Measurements from ENCODE around the gene PTPN12.
A peak's percentile ranks its signal among the peaks of the same experiment; 100 is the strongest.

PTPN12 gene

GRCh38 chr7:77570330-77571011 is 33.4 kb downstream of the PTPN12 start:
- POLR2A ChIA-PET, result no interaction called here
- peaks cover 5 to 21% (median 12%) of the 10 kb centered on the region in 4 experiments for H3K36me3 ChIP-seq (ENCODE audit: control insufficient read depth in 4 of 4, insufficient read depth in 4 of 4, low read length in 3 of 4)
- no peaks in the 10 kb centered on the region for H3K9me3 ChIP-seq (ENCODE audit: control extremely low read depth in 1 of 5, control insufficient read depth in 4 of 5, insufficient read depth in 2 of 5, low read depth in 1 of 5, low read length in 4 of 5)
- WGBS (ENCODE audit: insufficient coverage), result no CpG with 5 or more reads among the region's 3 CpGs
- no peak overlapping the region for H3K27ac ChIP-seq (ENCODE audit: insufficient read depth in 1 of 2, low read depth in 1 of 2, low read length in 2 of 2, poor library complexity in 1 of 2, severe bottlenecking in 2 of 2)
- peak; percentile 44 to 88 (median 80) for DNase-seq
- no peaks in the 10 kb centered on the region for H3K27me3 ChIP-seq (replicated peaks in 2 of 5; ENCODE audit: control insufficient read depth in 4 of 5, insufficient read depth in 5 of 5, low read length in 4 of 5)
- H3K4me1 ChIP-seq (ENCODE audit: control extremely low read depth in 1 of 4, control insufficient read depth in 4 of 4, insufficient read depth in 4 of 4, low read length in 3 of 4), result peaks cover 0 to 22% (median 4%) of the 10 kb centered on the region in 4 experiments
- CTCF ChIA-PET, result interaction anchor here (1.0 kb wide), 1 partner anchor 14 kb away, joined by 3 read pairs; no protein-coding TSS in a partner anchor
- H3K4me3 ChIP-seq (ENCODE audit: control insufficient read depth in 1 of 7, extremely low read depth in 1 of 7, insufficient read depth in 4 of 7, low read depth in 2 of 7, low read length in 6 of 7), result peak overlapping the region in 1 of 7 experiments; percentile 17

GRCh38 chr7:77571801-77572200 is 34.7 kb downstream of the PTPN12 start:
- no peak for DNase-seq
- H3K4me1 ChIP-seq (ENCODE audit: control extremely low read depth in 1 of 4, control insufficient read depth in 4 of 4, insufficient read depth in 4 of 4, low read length in 3 of 4), result peaks cover 0 to 18% (median 4%) of the 10 kb centered on the region in 4 experiments
- ChIA-PET POLR2A (no interaction called here), CTCF (no interaction called here)
- H3K27ac ChIP-seq (ENCODE audit: insufficient read depth in 1 of 2, low read depth in 1 of 2, low read length in 2 of 2, poor library complexity in 1 of 2, severe bottlenecking in 2 of 2), result no peak overlapping the region
- no peaks in the 10 kb centered on the region for H3K9me3 ChIP-seq (ENCODE audit: control extremely low read depth in 1 of 5, control insufficient read depth in 4 of 5, insufficient read depth in 2 of 5, low read depth in 1 of 5, low read length in 4 of 5)
- peaks cover 5 to 23% (median 15%) of the 10 kb centered on the region in 4 experiments for H3K36me3 ChIP-seq (ENCODE audit: control insufficient read depth in 4 of 4, insufficient read depth in 4 of 4, low read length in 3 of 4)
- no peak overlapping the region for H3K4me3 ChIP-seq (ENCODE audit: control insufficient read depth in 1 of 7, extremely low read depth in 1 of 7, insufficient read depth in 4 of 7, low read depth in 2 of 7, low read length in 6 of 7)
- H3K27me3 ChIP-seq (replicated peaks in 2 of 5; ENCODE audit: control insufficient read depth in 4 of 5, insufficient read depth in 5 of 5, low read length in 4 of 5), result no peaks in the 10 kb centered on the region
- WGBS (ENCODE audit: insufficient coverage), result 100% methylated on average over 2 of the region's 6 CpGs

- CTCF ChIA-PET, result interaction anchor here (0.8 to 1.6 kb wide), 3 partner anchors 8 to 23 kb away, joined by 3 to 4 read pairs (median 3); no protein-coding TSS in a partner anchor
- Histone ChIP-seq H3K9me3 (ENCODE audit: control extremely low read depth in 1 of 5, control insufficient read depth in 4 of 5, insufficient read depth in 2 of 5, low read depth in 1 of 5, low read length in 4 of 5) (no peaks in the 10 kb centered on the region), H3K36me3 (ENCODE audit: control insufficient read depth in 4 of 4, insufficient read depth in 4 of 4, low read length in 3 of 4) (peaks cover 5 to 28% (median 16%) of the 10 kb centered on the region in 4 experiments), H3K27me3 (replicated peaks in 2 of 5; ENCODE audit: control insufficient read depth in 4 of 5, insufficient read depth in 5 of 5, low read length in 4 of 5) (no peaks in the 10 kb centered on the region), H3K4me3 (ENCODE audit: control insufficient read depth in 1 of 7, extremely low read depth in 1 of 7, insufficient read depth in 4 of 7, low read depth in 2 of 7, low read length in 6 of 7) (no peak overlapping the region), H3K27ac (ENCODE audit: insufficient read depth in 1 of 2, low read depth in 1 of 2, low read length in 2 of 2, poor library complexity in 1 of 2, severe bottlenecking in 2 of 2) (no peak overlapping the region), H3K4me1 (ENCODE audit: control extremely low read depth in 1 of 4, control insufficient read depth in 4 of 4, insufficient read depth in 4 of 4, low read length in 3 of 4) (peaks cover 0 to 9% (median 3%) of the 10 kb centered on the region in 4 experiments)
- no peak for DNase-seq
- POLR2A ChIA-PET, result no interaction called here
- 100% methylated on average over 2 of the region's 7 CpGs for WGBS (ENCODE audit: insufficient coverage)
Observed at GRCh38 chr7:77575187-77575586, 38.1 kb downstream of the PTPN12 start.

- DNase-seq, result no peak
- Histone ChIP-seq H3K4me3 (ENCODE audit: control insufficient read depth in 1 of 7, extremely low read depth in 1 of 7, insufficient read depth in 4 of 7, low read depth in 2 of 7, low read length in 6 of 7) (no peak overlapping the region), H3K27ac (ENCODE audit: insufficient read depth in 1 of 2, low read depth in 1 of 2, low read length in 2 of 2, poor library complexity in 1 of 2, severe bottlenecking in 2 of 2) (no peak overlapping the region), H3K9me3 (ENCODE audit: control extremely low read depth in 1 of 5, control insufficient read depth in 4 of 5, insufficient read depth in 2 of 5, low read depth in 1 of 5, low read length in 4 of 5) (no peaks in the 10 kb centered on the region), H3K4me1 (ENCODE audit: control extremely low read depth in 1 of 4, control insufficient read depth in 4 of 4, insufficient read depth in 4 of 4, low read length in 3 of 4) (no peaks in the 10 kb centered on the region), H3K27me3 (replicated peaks in 2 of 5; ENCODE audit: control insufficient read depth in 4 of 5, insufficient read depth in 5 of 5, low read length in 4 of 5) (no peaks in the 10 kb centered on the region), H3K36me3 (ENCODE audit: control insufficient read depth in 4 of 4, insufficient read depth in 4 of 4, low read length in 3 of 4) (peaks cover 7 to 28% (median 17%) of the 10 kb centered on the region in 4 experiments)
- ChIA-PET CTCF (interaction anchor here (0.7 kb wide), 1 partner anchor 89 kb away, joined by 4 read pairs; no protein-coding TSS in a partner anchor), POLR2A (no interaction called here)
- WGBS (ENCODE audit: insufficient coverage), result 97% methylated on average over 3 of the region's 3 CpGs
Observed at GRCh38 chr7:77576856-77577255, 39.8 kb downstream of the PTPN12 start.

GRCh38 chr7:77579797-77580196 is 42.7 kb downstream of the PTPN12 start:
- ChIA-PET POLR2A (no interaction called here), CTCF (no interaction called here)
- Histone ChIP-seq H3K27me3 (replicated peaks in 2 of 5; ENCODE audit: control insufficient read depth in 4 of 5, insufficient read depth in 5 of 5, low read length in 4 of 5) (no peaks in the 10 kb centered on the region), H3K4me1 (ENCODE audit: control extremely low read depth in 1 of 4, control insufficient read depth in 4 of 4, insufficient read depth in 4 of 4, low read length in 3 of 4) (no peaks in the 10 kb centered on the region), H3K36me3 (ENCODE audit: control insufficient read depth in 4 of 4, insufficient read depth in 4 of 4, low read length in 3 of 4) (peaks cover 5 to 15% (median 9%) of the 10 kb centered on the region in 4 experiments), H3K9me3 (ENCODE audit: control extremely low read depth in 1 of 5, control insufficient read depth in 4 of 5, insufficient read depth in 2 of 5, low read depth in 1 of 5, low read length in 4 of 5) (no peaks in the 10 kb centered on the region), H3K4me3 (ENCODE audit: control insufficient read depth in 1 of 7, extremely low read depth in 1 of 7, insufficient read depth in 4 of 7, low read depth in 2 of 7, low read length in 6 of 7) (no peak overlapping the region), H3K27ac (ENCODE audit: insufficient read depth in 1 of 2, low read depth in 1 of 2, low read length in 2 of 2, poor library complexity in 1 of 2, severe bottlenecking in 2 of 2) (no peak overlapping the region)
- no peak for DNase-seq

GRCh38 chr7:77580762-77581350 is 43.8 kb downstream of the PTPN12 start:
- no peaks in the 10 kb centered on the region for H3K9me3 ChIP-seq (ENCODE audit: control extremely low read depth in 1 of 5, control insufficient read depth in 4 of 5, insufficient read depth in 2 of 5, low read depth in 1 of 5, low read length in 4 of 5)
- H3K36me3 ChIP-seq (ENCODE audit: control insufficient read depth in 4 of 4, insufficient read depth in 4 of 4, low read length in 3 of 4), result peaks cover 5 to 11% (median 7%) of the 10 kb centered on the region in 4 experiments
- no peak overlapping the region for H3K27ac ChIP-seq (ENCODE audit: insufficient read depth in 1 of 2, low read depth in 1 of 2, low read length in 2 of 2, poor library complexity in 1 of 2, severe bottlenecking in 2 of 2)
- no peaks in the 10 kb centered on the region for H3K27me3 ChIP-seq (replicated peaks in 2 of 5; ENCODE audit: control insufficient read depth in 4 of 5, insufficient read depth in 5 of 5, low read length in 4 of 5)
- H3K4me1 ChIP-seq (ENCODE audit: control extremely low read depth in 1 of 4, control insufficient read depth in 4 of 4, insufficient read depth in 4 of 4, low read length in 3 of 4), result no peaks in the 10 kb centered on the region
- H3K4me3 ChIP-seq (ENCODE audit: control insufficient read depth in 1 of 7, extremely low read depth in 1 of 7, insufficient read depth in 4 of 7, low read depth in 2 of 7, low read length in 6 of 7), result no peak overlapping the region
- ChIA-PET POLR2A (no interaction called here), CTCF (interaction anchor here (0.7 kb wide), 1 partner anchor 1689 kb away, joined by 3 read pairs; no protein-coding TSS in a partner anchor)
- DNase-seq, result no peak
- WGBS (ENCODE audit: insufficient coverage), result 93% methylated on average over 4 of the region's 4 CpGs

GRCh38 chr7:77587272-77587671 is 50.2 kb downstream of the PTPN12 start:
- no peak for DNase-seq
- Histone ChIP-seq H3K27me3 (replicated peaks in 2 of 5; ENCODE audit: control insufficient read depth in 4 of 5, insufficient read depth in 5 of 5, low read length in 4 of 5) (no peaks in the 10 kb centered on the region), H3K27ac (ENCODE audit: insufficient read depth in 1 of 2, low read depth in 1 of 2, low read length in 2 of 2, poor library complexity in 1 of 2, severe bottlenecking in 2 of 2) (no peak overlapping the region), H3K9me3 (ENCODE audit: control extremely low read depth in 1 of 5, control insufficient read depth in 4 of 5, insufficient read depth in 2 of 5, low read depth in 1 of 5, low read length in 4 of 5) (no peaks in the 10 kb centered on the region), H3K36me3 (ENCODE audit: control insufficient read depth in 4 of 4, insufficient read depth in 4 of 4, low read length in 3 of 4) (peaks cover 4 to 13% (median 8%) of the 10 kb centered on the region in 4 experiments), H3K4me1 (ENCODE audit: control extremely low read depth in 1 of 4, control insufficient read depth in 4 of 4, insufficient read depth in 4 of 4, low read length in 3 of 4) (no peaks in the 10 kb centered on the region), H3K4me3 (ENCODE audit: control insufficient read depth in 1 of 7, extremely low read depth in 1 of 7, insufficient read depth in 4 of 7, low read depth in 2 of 7, low read length in 6 of 7) (no peak overlapping the region)
- ChIA-PET POLR2A (no interaction called here), CTCF (interaction anchor here (1.6 kb wide), 1 partner anchor 22 kb away, joined by 4 read pairs; no protein-coding TSS in a partner anchor)
- no CpG with 5 or more reads among the region's 2 CpGs for WGBS (ENCODE audit: insufficient coverage)

All from common myeloid progenitor, CD34-positive (primary cell).